Esophagus squamous epithelium (tissue), 4 donors: Measurements from ENCODE around the gene APH1B.

Source experiments
- POLR2A ChIP-seq, 4 donors: fragments of 450-650 bp; IDR thresholded peaks; one replicate each; pipeline ENCODE4 v1.6.1; 2017; ENCODE audit warnings: antibody characterized with exemption in 4 of 4, mild to moderate bottlenecking in 4 of 4, moderate library complexity in 3 of 4
- TF ChIP-seq, protein P1 (sequence below), 6 experiments: fragments of 450-650 bp in 4 of 6; fragments of 200-600 bp in 2 of 6; sonication (generic) in 2 of 6; IDR thresholded peaks; one replicate each; pipeline ENCODE4 v1.5.1; 2016 to 2019; ENCODE audit warnings: antibody characterized with exemption in 6 of 6, mild to moderate bottlenecking in 4 of 6, moderate library complexity in 4 of 6

DNA sequence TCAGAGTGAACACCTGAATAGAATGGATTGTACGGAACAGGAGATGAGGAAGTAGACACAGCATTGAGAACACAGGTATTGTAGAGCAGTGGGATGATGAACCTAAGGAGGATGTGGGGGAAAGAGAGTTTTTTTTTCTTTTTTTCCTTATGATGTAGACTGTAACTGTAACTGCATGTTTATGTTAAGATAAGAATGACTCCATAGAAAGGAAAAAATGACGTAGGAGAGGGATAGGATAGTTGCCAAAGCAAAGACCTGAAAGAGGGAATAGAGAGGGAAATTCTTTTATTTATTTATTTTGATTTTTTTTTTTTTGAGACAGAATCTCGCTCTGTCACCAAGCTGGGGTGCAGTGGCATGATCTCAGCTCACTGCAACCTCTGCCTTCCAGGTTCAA lies 33.2 kb downstream of the APH1B start:
- TF ChIP-seq, protein P1, sequence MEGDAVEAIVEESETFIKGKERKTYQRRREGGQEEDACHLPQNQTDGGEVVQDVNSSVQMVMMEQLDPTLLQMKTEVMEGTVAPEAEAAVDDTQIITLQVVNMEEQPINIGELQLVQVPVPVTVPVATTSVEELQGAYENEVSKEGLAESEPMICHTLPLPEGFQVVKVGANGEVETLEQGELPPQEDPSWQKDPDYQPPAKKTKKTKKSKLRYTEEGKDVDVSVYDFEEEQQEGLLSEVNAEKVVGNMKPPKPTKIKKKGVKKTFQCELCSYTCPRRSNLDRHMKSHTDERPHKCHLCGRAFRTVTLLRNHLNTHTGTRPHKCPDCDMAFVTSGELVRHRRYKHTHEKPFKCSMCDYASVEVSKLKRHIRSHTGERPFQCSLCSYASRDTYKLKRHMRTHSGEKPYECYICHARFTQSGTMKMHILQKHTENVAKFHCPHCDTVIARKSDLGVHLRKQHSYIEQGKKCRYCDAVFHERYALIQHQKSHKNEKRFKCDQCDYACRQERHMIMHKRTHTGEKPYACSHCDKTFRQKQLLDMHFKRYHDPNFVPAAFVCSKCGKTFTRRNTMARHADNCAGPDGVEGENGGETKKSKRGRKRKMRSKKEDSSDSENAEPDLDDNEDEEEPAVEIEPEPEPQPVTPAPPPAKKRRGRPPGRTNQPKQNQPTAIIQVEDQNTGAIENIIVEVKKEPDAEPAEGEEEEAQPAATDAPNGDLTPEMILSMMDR (IDR thresholded peaks at IDR 0.05) = no peak
- TF ChIP-seq POLR2A (IDR thresholded peaks at IDR 0.05) = no peak
